K562 (cell line): ENCODE results near the gene PRTN3. TPM values are rescaled to one million over a fixed set of nuclear protein-coding genes. Genes with fewer than 3 reads are reported as not detected.

ENCODE experiments used
- BCOR ChIP-seq: fragments of 450-650 bp; IDR thresholded peaks from 2 replicates; pipeline ENCODE4 v1.6.1; 2016
- CHAMP1 ChIP-seq: fragments of 450-650 bp; IDR thresholded peaks from 2 replicates; pipeline ENCODE4 v1.6.1; 2016; ENCODE audit warnings: mild to moderate bottlenecking
- CREB1 ChIP-seq, 2 experiments: sonication (generic) in 1 of 2; formaldehyde crosslinking in 1 of 2; IDR thresholded peaks; 2 replicates each; pipeline versions ENCODE4 v1.6.1 to v1.8.0; 2012 to 2022; ENCODE audit warnings: inconsistent platforms in 1 of 2, mild to moderate bottlenecking in 1 of 2, missing genetic modification reagents in 1 of 2, moderate library complexity in 1 of 2
- GTF2F1 ChIP-seq: IDR thresholded peaks from 2 replicates; pipeline ENCODE4 v1.6.1; 2011; ENCODE audit warnings: low read depth, low read length, improper control_type of control experiment
- HBP1 ChIP-seq: fragments of 450-650 bp; formaldehyde crosslinking; IDR thresholded peaks from 2 replicates; pipeline ENCODE4 v1.4.0; 2022; ENCODE audit warnings: missing genetic modification characterization
- HEY1 ChIP-seq: fragments of 250-450 bp; sonication (Bioruptor Pico); IDR thresholded peaks from 2 replicates; pipeline ENCODE4 v1.5.0; 2020; ENCODE audit warnings: mild to moderate bottlenecking, moderate library complexity, borderline replicate concordance
- HINFP ChIP-seq: fragments of 450-650 bp; conservative IDR thresholded peaks from 2 replicates; pipeline ENCODE4 v1.6.1; 2016; ENCODE audit warnings: missing genetic modification characterization, low read depth, mild to moderate bottlenecking, control low read depth, missing compliant biosample characterization
- MIER1 ChIP-seq: fragments of 450-650 bp; IDR thresholded peaks from 2 replicates; pipeline ENCODE4 v1.6.1; 2016; ENCODE audit warnings: antibody characterized with exemption, mild to moderate bottlenecking, low read depth
- NRF1 ChIP-seq, 2 experiments: fragments of 450-650 bp; IDR thresholded peaks in 1 of 2; conservative IDR thresholded peaks in 1 of 2; 2 replicates each; pipeline ENCODE4 v1.6.1; 2014; ENCODE audit warnings: mild to moderate bottlenecking in 2 of 2
- SAP30 ChIP-seq: fragments of 200-600 bp; sonication (generic); IDR thresholded peaks from 2 replicates; pipeline ENCODE4 v1.6.1; 2012; ENCODE audit warnings: borderline replicate concordance, low read depth, mild to moderate bottlenecking, moderate library complexity, low read length, control low read depth, inconsistent platforms; ENCODE audit not compliant: insufficient read depth, poor library complexity, severe bottlenecking
- STAT6 ChIP-seq: sonication (generic); formaldehyde crosslinking; IDR thresholded peaks from 2 replicates; pipeline ENCODE4 v1.8.1; 2023; ENCODE audit warnings: mild to moderate bottlenecking, missing genetic modification reagents
- WHSC1 ChIP-seq: IDR thresholded peaks from one replicate; pipeline ENCODE4 v1.6.1; 2012; ENCODE audit warnings: low read length, control low read depth, inconsistent platforms
- YBX1 ChIP-seq: fragments of 450-650 bp; IDR thresholded peaks from 2 replicates; pipeline ENCODE4 v1.7.1; 2016; ENCODE audit warnings: mild to moderate bottlenecking
- ZC3H11A ChIP-seq: IDR thresholded peaks from 2 replicates; pipeline ENCODE4 v1.6.1; 2012; ENCODE audit warnings: low read depth, low read length, improper control_type of control experiment
- ZFP91 ChIP-seq: sonication (generic); formaldehyde crosslinking; IDR thresholded peaks from 2 replicates; pipeline ENCODE4 v1.8.0; 2022; ENCODE audit warnings: mild to moderate bottlenecking, missing genetic modification reagents
- ZZZ3 ChIP-seq: fragments of 450-650 bp; IDR thresholded peaks from 2 replicates; pipeline ENCODE4 v1.6.1; 2016; ENCODE audit warnings: antibody characterized with exemption, mild to moderate bottlenecking, moderate library complexity
- polyA plus RNA-seq, 8 experiments: library from polyadenylated mRNA; depleted of rRNA in 4 of 8; stranded (reverse) in 5 of 8; unstranded in 3 of 8; fragments of >200 nt; fragmentation: Nextera tagmentation in 2 of 8; fragmentation: Illumina TruSeq in 1 of 8; extraction: Ambion mirVana in 2 of 8; extraction: Trizol in 1 of 8; gene quantifications; 2 replicates each; pipeline versions ENCODE4 v1.2.1 to v1.2.3, GENCODE V29; 2011 to 2014; ENCODE audit warnings: inconsistent platforms in 1 of 8, missing spikeins in 1 of 8
- total RNA-seq, 7 experiments: library from RNA; depleted of rRNA in 6 of 7; stranded (reverse); fragments of >200 nt in 6 of 7; fragmentation: Illumina TruSeq in 2 of 7; extraction: Trizol in 2 of 7; gene quantifications; 2 replicates each; pipeline versions ENCODE4 v1.2.1 to v1.2.3, GENCODE V29; 2011 to 2021; ENCODE audit warnings: low replicate concordance in 1 of 7

Gene PRTN3
- total and polyA plus RNA-seq, 9 of the 15 experiments (the other 6 are each of a cell fraction or from before 2014, with no cell fraction given) = 0.14 to 0.86 (median 0.43) TPM; not detected in 3

GRCh38 chr19:795691-796581 lies 44.9 kb upstream of the PRTN3 start (continued):
- TF ChIP-seq CHAMP1 (no peak), ZFP91 (CRISPR knock-in tag) (no peak), NRF1 (conservative IDR thresholded peaks at IDR 0.05 in 1 of 2, IDR thresholded peaks at IDR 0.05 in 1 of 2) (no peak), YBX1 (no peak), HEY1 (CRISPR knock-in tag) (no peak), GTF2F1 (no peak), SAP30 (no peak), HINFP (tag) (no peak), CREB1 (IDR thresholded peaks at IDR 0.05) (no peak), CREB1 (CRISPR knock-in tag; IDR thresholded peaks at IDR 0.05) (no peak), HBP1 (CRISPR knock-in tag) (no peak), ZZZ3 (no peak), STAT6 (no peak), BCOR (peak; percentile 88), WHSC1 (no peak), MIER1 (no peak), ZC3H11A (no peak)
